PC-9 (cell line): ENCODE data around the gene IGF2R. TPM values are rescaled to one million over a fixed set of nuclear protein-coding genes. Genes with fewer than 3 reads are reported as not detected.

Experiments used
- BruUV-seq: library from RNA; stranded (reverse); fragments of 400-500 nt; replicated peaks from 2 replicates; lab custom pipeline; 2021; lab: Mats Ljungman, UMichigan
- CTCF ChIA-PET: fragments of 300-600 bp; sonication (Branson Sonifier 250); formaldehyde crosslinking; loops from one replicate; lab custom pipeline; 2022; ENCODE audit warnings: antibody characterized with exemption; lab: Charles Lee
- POLR2A ChIA-PET: fragments of 300-600 bp; sonication (Branson Sonifier 250); formaldehyde crosslinking; loops from one replicate; lab custom pipeline; 2022; ENCODE audit warnings: antibody characterized with exemption; ENCODE audit not compliant: unreplicated experiment; lab: Charles Lee
- DNase-seq, 2 experiments: peaks; one replicate each; pipeline versions ENCODE4 v3.0.0 to v3.0.0-alpha.2; 2015 to 2022; ENCODE audit warnings: mixed read lengths in 1 of 2
- H2AFZ ChIP-seq: fragments of 200-600 bp; sonication (generic); 2 replicates; pipeline ENCODE4 v1.8.1; 2017; ENCODE audit warnings: antibody characterized with exemption
- H3F3A ChIP-seq: fragments of 200-600 bp; sonication (generic); 2 replicates; pipeline ENCODE4 v1.8.1; 2017; ENCODE audit warnings: antibody characterized with exemption, mild to moderate bottlenecking, low read depth; ENCODE audit not compliant: insufficient read depth
- H3K27ac ChIP-seq: fragments of 200-600 bp; sonication (generic); 2 replicates; pipeline ENCODE4 v1.6.1; 2016; ENCODE audit warnings: mixed run types
- H3K27me3 ChIP-seq: fragments of 200-600 bp; sonication (generic); 2 replicates; pipeline ENCODE4 v1.6.1; 2016; ENCODE audit warnings: low read depth, mixed run types; ENCODE audit not compliant: insufficient read depth
- H3K36me3 ChIP-seq: fragments of 200-600 bp; sonication (generic); 2 replicates; pipeline ENCODE4 v1.6.1; 2016; ENCODE audit warnings: low read depth, mixed run types
- H3K4me1 ChIP-seq: fragments of 200-600 bp; sonication (generic); replicated peaks from 2 replicates; pipeline ENCODE4 v1.6.1; 2016; ENCODE audit warnings: mixed run types; ENCODE audit not compliant: insufficient read depth
- H3K4me2 ChIP-seq: fragments of 200-600 bp; sonication (generic); 2 replicates; pipeline ENCODE4 v1.6.1; 2017; ENCODE audit warnings: mixed run types
- H3K4me3 ChIP-seq: fragments of 200-600 bp; sonication (generic); 2 replicates; pipeline ENCODE4 v1.6.1; 2016; ENCODE audit warnings: mixed run types
- H3K79me2 ChIP-seq: fragments of 200-600 bp; sonication (generic); 2 replicates; pipeline ENCODE4 v1.6.1; 2017; ENCODE audit warnings: low read depth, mixed run types
- H3K9me2 ChIP-seq: fragments of 200-600 bp; sonication (generic); 2 replicates; pipeline ENCODE4 v1.8.1; 2017; ENCODE audit warnings: mild to moderate bottlenecking; ENCODE audit not compliant: insufficient read depth
- H3K9me3 ChIP-seq: fragments of 200-600 bp; sonication (generic); 2 replicates; pipeline ENCODE4 v1.8.1; 2016; ENCODE audit warnings: low read depth; ENCODE audit not compliant: insufficient read depth
- H4K20me1 ChIP-seq: fragments of 200-600 bp; sonication (generic); 2 replicates; pipeline ENCODE4 v1.8.1; 2017; ENCODE audit not compliant: insufficient read depth
- EZH2 ChIP-seq: fragments of 200-600 bp; sonication (generic); IDR thresholded peaks from 2 replicates; pipeline ENCODE4 v1.8.0; 2017; ENCODE audit warnings: antibody characterized with exemption, low read depth
- intact Hi-C: fragments of 100-400 bp; cut with micrococcal nuclease; formaldehyde crosslinking; loops from one replicate; pipeline ENCODE4 v1.10.0; 2022; ENCODE audit not compliant: unreplicated experiment
- total RNA-seq: library from RNA; stranded (reverse); gene quantifications from 2 replicates; pipeline ENCODE4 v1.2.3, GENCODE V29; 2021
- TF ChIP-seq, protein P1 (sequence below): fragments of 200-600 bp; sonication (generic); conservative IDR thresholded peaks from 2 replicates; pipeline ENCODE4 v1.6.1; 2017; ENCODE audit warnings: mixed run types, antibody characterized with exemption, mild to moderate bottlenecking, moderate library complexity

The IGF2R gene
- total RNA-seq, 1 experiment from 2014 or later = 53.1 TPM

DNA sequence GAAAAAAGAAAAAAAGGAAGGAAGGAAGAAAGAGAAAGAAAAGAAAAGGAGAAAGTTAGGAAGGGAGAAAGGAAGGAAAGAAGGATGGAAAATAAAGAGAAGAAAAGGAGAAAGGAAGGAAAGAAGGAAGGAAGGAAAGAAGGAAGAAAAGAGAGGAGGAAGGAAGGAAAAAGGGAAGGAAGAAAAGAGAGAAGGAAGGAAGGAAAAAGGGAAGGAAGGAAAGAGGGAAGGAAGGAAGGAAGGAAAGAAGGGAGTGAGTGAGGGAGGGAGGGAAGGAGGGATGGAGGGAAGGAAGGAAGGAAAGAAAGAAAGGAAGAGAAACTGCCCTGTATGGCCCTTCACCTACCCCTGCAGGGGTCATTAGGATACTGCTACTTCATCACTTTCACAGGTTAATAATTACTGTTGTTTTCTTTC lies 12.9 kb upstream of the IGF2R start:
- Histone ChIP-seq H3K4me1 (no peaks in the 10 kb centered on the region), H3K9me2 (no peaks in the 10 kb centered on the region), H4K20me1 (no peaks in the 10 kb centered on the region), H3K9me3 (no peaks in the 10 kb centered on the region), H3K4me3 (no peak overlapping the region), H3K27me3 (no peaks in the 10 kb centered on the region), H3K36me3 (no peaks in the 10 kb centered on the region), H3F3A (no peaks in the 10 kb centered on the region), H2AFZ (no peak overlapping the region), H3K4me2 (no peak overlapping the region), H3K27ac (no peak overlapping the region), H3K79me2 (no peaks in the 10 kb centered on the region)
- ChIA-PET CTCF (no interaction called here), POLR2A (no interaction called here)
- TF ChIP-seq, protein P1, sequence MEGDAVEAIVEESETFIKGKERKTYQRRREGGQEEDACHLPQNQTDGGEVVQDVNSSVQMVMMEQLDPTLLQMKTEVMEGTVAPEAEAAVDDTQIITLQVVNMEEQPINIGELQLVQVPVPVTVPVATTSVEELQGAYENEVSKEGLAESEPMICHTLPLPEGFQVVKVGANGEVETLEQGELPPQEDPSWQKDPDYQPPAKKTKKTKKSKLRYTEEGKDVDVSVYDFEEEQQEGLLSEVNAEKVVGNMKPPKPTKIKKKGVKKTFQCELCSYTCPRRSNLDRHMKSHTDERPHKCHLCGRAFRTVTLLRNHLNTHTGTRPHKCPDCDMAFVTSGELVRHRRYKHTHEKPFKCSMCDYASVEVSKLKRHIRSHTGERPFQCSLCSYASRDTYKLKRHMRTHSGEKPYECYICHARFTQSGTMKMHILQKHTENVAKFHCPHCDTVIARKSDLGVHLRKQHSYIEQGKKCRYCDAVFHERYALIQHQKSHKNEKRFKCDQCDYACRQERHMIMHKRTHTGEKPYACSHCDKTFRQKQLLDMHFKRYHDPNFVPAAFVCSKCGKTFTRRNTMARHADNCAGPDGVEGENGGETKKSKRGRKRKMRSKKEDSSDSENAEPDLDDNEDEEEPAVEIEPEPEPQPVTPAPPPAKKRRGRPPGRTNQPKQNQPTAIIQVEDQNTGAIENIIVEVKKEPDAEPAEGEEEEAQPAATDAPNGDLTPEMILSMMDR = no peak
- no peak for TF ChIP-seq EZH2
- intact Hi-C loops = no loop called here
- no TSS peak for BruUV-seq
- DNase-seq = no peak

DNA sequence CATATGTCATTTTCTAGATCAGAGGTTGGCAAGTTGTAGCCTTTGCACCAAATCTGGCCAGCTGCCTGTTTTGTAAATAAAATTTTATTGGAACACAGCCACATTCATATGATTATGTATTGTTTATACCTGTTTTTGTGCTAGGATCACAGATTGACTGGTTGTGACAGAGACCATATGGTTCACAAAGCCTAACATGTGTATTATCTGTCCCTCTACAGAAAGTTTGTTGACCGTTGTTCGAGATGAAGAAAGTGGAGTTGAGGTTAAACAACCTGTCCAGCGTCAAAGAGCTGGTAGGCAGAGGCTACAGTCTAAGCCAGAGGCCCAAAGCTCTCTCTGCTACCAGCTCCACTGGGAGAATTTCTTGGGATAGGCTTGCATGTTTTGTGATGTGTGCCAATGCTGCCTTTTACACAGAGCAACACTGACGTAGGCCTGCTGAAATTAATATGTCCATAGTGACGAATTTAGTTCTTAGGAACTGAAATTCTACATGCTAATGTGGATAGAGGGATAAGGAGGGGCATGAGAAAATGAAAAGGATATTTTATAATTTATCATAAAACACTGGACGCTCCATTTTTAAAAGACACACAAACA lies 11.7 kb upstream of the IGF2R start:
- no peaks in the 10 kb centered on the region for H3K4me1 ChIP-seq

DNA sequence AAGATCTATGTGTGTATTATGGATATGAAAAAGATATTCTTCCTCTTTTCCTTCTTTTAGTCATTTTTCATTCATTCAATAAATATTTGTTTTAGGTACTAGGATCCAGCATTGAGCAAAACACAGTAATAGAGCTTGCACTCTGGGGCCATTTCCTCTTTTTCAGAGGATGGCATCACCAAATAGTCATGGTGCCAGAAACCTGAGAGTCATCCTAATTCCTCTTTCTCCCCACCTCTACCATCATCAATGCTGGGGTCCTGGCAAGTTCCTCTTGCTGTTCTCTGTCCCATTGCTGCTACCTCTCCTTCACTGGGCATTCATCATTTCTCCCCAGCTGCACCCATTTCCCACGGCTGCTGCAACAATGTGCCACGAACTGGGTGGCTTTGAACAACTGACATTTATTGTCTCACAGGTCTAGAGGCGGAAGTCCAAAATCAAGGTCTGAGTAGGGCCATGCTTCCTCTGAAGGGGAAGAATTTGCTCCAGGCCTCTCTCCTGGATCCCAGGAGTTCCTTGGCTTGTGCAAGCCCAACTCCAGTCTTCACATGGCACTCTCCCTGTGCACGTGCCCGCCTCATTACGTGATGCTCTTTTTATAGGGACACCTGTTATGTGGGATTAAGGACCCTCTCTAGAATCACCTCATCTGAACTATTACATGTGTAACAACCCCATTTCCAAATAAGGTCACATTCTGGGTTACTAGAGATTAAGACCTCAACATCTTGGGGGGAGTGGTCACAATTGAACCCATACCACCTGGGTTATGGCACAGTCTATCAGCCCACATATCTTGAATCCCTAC lies 9.5 kb upstream of the IGF2R start:
- ChIA-PET POLR2A (no interaction called here), CTCF (no interaction called here)
- Histone ChIP-seq H3K27me3 (no peaks in the 10 kb centered on the region), H2AFZ (no peak overlapping the region), H3K27ac (no peak overlapping the region), H4K20me1 (no peaks in the 10 kb centered on the region), H3K36me3 (no peaks in the 10 kb centered on the region), H3K9me3 (no peaks in the 10 kb centered on the region), H3K9me2 (no peaks in the 10 kb centered on the region; the same call in 1 of the 2 replicates), H3F3A (no peaks in the 10 kb centered on the region), H3K4me1 (no peaks in the 10 kb centered on the region), H3K79me2 (no peaks in the 10 kb centered on the region), H3K4me3 (no peak overlapping the region), H3K4me2 (no peak overlapping the region)
- TF ChIP-seq, protein P1 = no peak
- no peak for TF ChIP-seq EZH2
- no TSS peak for BruUV-seq
- intact Hi-C loops = no loop called here
- DNase-seq = no peak

More for the DNA sequence above, 11.7 kb upstream of the IGF2R start:
- H3K4me2 ChIP-seq = no peak overlapping the region
- no peaks in the 10 kb centered on the region for H3K27me3 ChIP-seq
- H3K9me2 ChIP-seq = no peaks in the 10 kb centered on the region; the same call in 1 of the 2 replicates
- no peaks in the 10 kb centered on the region for H3F3A ChIP-seq
- no peak overlapping the region for H3K4me3 ChIP-seq
- ChIA-PET POLR2A (interaction anchor here (0.5 kb wide), 1 partner anchor 49 kb away, joined by 4 read pairs; no protein-coding TSS in a partner anchor), CTCF (no interaction called here)
- H3K27ac ChIP-seq = no peak overlapping the region
- H2AFZ ChIP-seq = no peak overlapping the region
- intact Hi-C loops = no loop called here
- DNase-seq = no peak
- H3K36me3 ChIP-seq = no peaks in the 10 kb centered on the region
- no TSS peak for BruUV-seq
- H3K79me2 ChIP-seq = no peaks in the 10 kb centered on the region
- H3K9me3 ChIP-seq = no peaks in the 10 kb centered on the region
- no peaks in the 10 kb centered on the region for H4K20me1 ChIP-seq
- TF ChIP-seq, protein P1 = no peak
- TF ChIP-seq EZH2 = no peak
